Lung (tissue), 12 donors: Measurements from ENCODE around the gene CLASRP. TPM values are rescaled to one million over a fixed set of nuclear protein-coding genes. Genes with fewer than 3 reads are reported as not detected.

Experiments used
- ATAC-seq: fragments of 200-7000 bp; cut with Tn5 transposase; one replicate; pipeline ENCODE4 v1.9.1; 2020; ENCODE audit warnings: moderate number of reproducible peaks; ENCODE audit not compliant: insufficient read depth, low FRiP score
- DNase-seq, 3 donors: peaks; one replicate each; pipeline ENCODE4 v3.0.0-alpha.2; 2013 to 2017
- H3K27ac ChIP-seq, 2 donors: one replicate each; pipeline ENCODE4 v1.5.1; 2013; ENCODE audit warnings: mild to moderate bottlenecking in 2 of 2, moderate library complexity in 2 of 2, control low read depth in 1 of 2, inconsistent platforms in 1 of 2, low read depth in 1 of 2, low read length in 1 of 2
- H3K27me3 ChIP-seq, 3 donors: one replicate each; pipeline ENCODE4 v1.5.1; 2013; ENCODE audit warnings: low read length in 2 of 3; ENCODE audit not compliant: control insufficient read depth in 3 of 3, insufficient read depth in 3 of 3
- H3K36me3 ChIP-seq, 4 donors: one replicate each; pipeline ENCODE4 v1.5.1; 2013; ENCODE audit warnings: low read length in 4 of 4, mild to moderate bottlenecking in 1 of 4, moderate library complexity in 1 of 4; ENCODE audit not compliant: control insufficient read depth in 4 of 4, insufficient read depth in 4 of 4
- H3K4me1 ChIP-seq, 5 donors: one replicate each; pipeline ENCODE4 v1.5.1; 2013; ENCODE audit warnings: low read length in 5 of 5, mild to moderate bottlenecking in 2 of 5, moderate library complexity in 1 of 5; ENCODE audit not compliant: control insufficient read depth in 5 of 5, insufficient read depth in 5 of 5
- H3K4me3 ChIP-seq: one replicate; pipeline ENCODE4 v1.5.1; 2013; ENCODE audit warnings: mild to moderate bottlenecking, control low read depth, moderate library complexity
- H3K9ac ChIP-seq, 2 donors: one replicate each; pipeline ENCODE4 v1.5.1; 2013; ENCODE audit warnings: low read length in 2 of 2, control low read depth in 1 of 2; ENCODE audit not compliant: insufficient read depth in 1 of 2
- H3K9me3 ChIP-seq, 4 donors: one replicate each; pipeline ENCODE4 v1.5.1; 2013; ENCODE audit warnings: low read length in 3 of 4, mild to moderate bottlenecking in 1 of 4, moderate library complexity in 1 of 4; ENCODE audit not compliant: control insufficient read depth in 4 of 4, insufficient read depth in 3 of 4
- WGBS, 2 donors: extraction: QIAGEN DNeasy Blood & Tissue Kit; methylation state at CpG; one replicate each; pipeline ENCODE4 v1.1.7; 2013; 5-methylcytosine and 5-hydroxymethylcytosine counted together
- polyA plus RNA-seq, 2 donors: library from polyadenylated mRNA; stranded (reverse); fragments of 200-250 nt; gene quantifications; one replicate each; pipeline ENCODE4 v1.2.1, GENCODE V29; 2013
- total RNA-seq, 2 donors: library from RNA; depleted of rRNA in 1 of 2; stranded (reverse); fragments of >200 nt in 1 of 2; gene quantifications; one replicate each; pipeline ENCODE4 v1.2.1, GENCODE V29; 2014 to 2021
- TF ChIP-seq, protein P1 (sequence below): IDR thresholded peaks from 2 replicates; pipeline ENCODE4 v1.5.1; 2012; ENCODE audit warnings: mild to moderate bottlenecking; ENCODE audit errors: control extremely low read depth, extremely low read depth
- donor health status: control.
- donor health status: control.
- donor health status: Bipolar disorder and iron deficiency.
- donor health status: healthy.
- donor health status: DM: yes; HTN: yes; CAD: no.

The CLASRP gene
- total and polyA plus RNA-seq, 4 donors: 23.9 to 107 (median 57.6) TPM

- no peak overlapping the region for H3K9ac ChIP-seq
- H3K36me3 ChIP-seq: peaks cover 6 to 42% (median 17%) of the 10 kb centered on the region in 4 donors
- H3K4me3 ChIP-seq: no peak overlapping the region
- TF ChIP-seq, protein P1, sequence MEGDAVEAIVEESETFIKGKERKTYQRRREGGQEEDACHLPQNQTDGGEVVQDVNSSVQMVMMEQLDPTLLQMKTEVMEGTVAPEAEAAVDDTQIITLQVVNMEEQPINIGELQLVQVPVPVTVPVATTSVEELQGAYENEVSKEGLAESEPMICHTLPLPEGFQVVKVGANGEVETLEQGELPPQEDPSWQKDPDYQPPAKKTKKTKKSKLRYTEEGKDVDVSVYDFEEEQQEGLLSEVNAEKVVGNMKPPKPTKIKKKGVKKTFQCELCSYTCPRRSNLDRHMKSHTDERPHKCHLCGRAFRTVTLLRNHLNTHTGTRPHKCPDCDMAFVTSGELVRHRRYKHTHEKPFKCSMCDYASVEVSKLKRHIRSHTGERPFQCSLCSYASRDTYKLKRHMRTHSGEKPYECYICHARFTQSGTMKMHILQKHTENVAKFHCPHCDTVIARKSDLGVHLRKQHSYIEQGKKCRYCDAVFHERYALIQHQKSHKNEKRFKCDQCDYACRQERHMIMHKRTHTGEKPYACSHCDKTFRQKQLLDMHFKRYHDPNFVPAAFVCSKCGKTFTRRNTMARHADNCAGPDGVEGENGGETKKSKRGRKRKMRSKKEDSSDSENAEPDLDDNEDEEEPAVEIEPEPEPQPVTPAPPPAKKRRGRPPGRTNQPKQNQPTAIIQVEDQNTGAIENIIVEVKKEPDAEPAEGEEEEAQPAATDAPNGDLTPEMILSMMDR: no peak
- H3K27me3 ChIP-seq: no peaks in the 10 kb centered on the region
- H3K9me3 ChIP-seq: no peaks in the 10 kb centered on the region
- ATAC-seq (no peak), DNase-seq (peak in 1 of 3 donors; percentile 16)
- H3K4me1 ChIP-seq: peaks cover 0 to 14% (median 6%) of the 10 kb centered on the region in 5 donors
- H3K27ac ChIP-seq: peak overlapping the region in 1 of 2 donors; percentile 55
- WGBS, 2 donors: 70 to 92% methylated on average over 14 of the region's 14 CpGs
Measured at GRCh38 chr19:45045671-45046353, 7.0 kb downstream of the CLASRP start.

- peaks cover 0 to 14% (median 6%) of the 10 kb centered on the region in 5 donors for H3K4me1 ChIP-seq
- no peak for DNase-seq
Measured at GRCh38 chr19:45046355-45046754, 7.5 kb downstream of the CLASRP start.

DNA sequence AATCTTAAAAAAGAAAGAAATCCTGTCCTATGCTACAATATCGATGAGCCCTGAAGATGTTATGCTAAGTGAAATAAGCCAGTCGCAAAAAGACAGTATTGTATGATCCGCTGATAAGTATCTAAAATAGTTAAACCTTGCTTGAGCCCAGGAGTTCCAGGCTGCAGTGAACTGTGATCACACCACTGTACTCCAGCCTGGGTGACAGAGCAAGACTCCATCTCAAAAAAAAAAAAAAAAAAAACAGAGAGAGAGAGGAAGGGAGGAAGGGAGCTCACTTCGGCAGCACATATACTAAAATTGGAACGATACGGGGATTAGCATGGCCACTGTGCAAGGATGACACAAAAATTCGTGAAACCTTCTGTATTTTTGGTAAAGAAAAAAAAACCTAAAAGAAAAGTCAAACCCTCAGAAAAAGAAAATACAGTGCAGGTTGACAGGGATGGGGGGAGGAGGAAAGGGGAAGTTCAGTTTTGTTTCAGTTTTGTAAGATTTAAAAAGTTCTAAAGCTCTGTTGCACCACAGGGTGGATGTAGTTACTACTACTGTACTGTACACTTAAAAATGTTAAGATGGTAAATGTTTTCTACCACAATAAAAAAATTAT lies 8.4 kb downstream of the CLASRP start:
- Histone ChIP-seq H3K9me3 (no peaks in the 10 kb centered on the region), H3K27ac (no peak overlapping the region), H3K4me1 (peaks cover 0 to 13% (median 6%) of the 10 kb centered on the region in 5 donors), H3K36me3 (peaks cover 0 to 35% (median 15%) of the 10 kb centered on the region in 4 donors), H3K27me3 (no peaks in the 10 kb centered on the region), H3K9ac (no peak overlapping the region), H3K4me3 (no peak overlapping the region)
- 64 to 70% methylated on average over 7 of the region's 7 CpGs for WGBS, 2 donors
- ATAC-seq (no peak), DNase-seq (no peak)
- TF ChIP-seq, protein P1: no peak

More at GRCh38 chr19:45046355-45046754, 7.5 kb downstream of the CLASRP start:
- Histone ChIP-seq H3K4me3 (no peak overlapping the region), H3K36me3 (peaks cover 6 to 40% (median 15%) of the 10 kb centered on the region in 4 donors), H3K9ac (no peak overlapping the region), H3K27me3 (no peaks in the 10 kb centered on the region), H3K9me3 (no peaks in the 10 kb centered on the region), H3K27ac (no peak overlapping the region)
- ATAC-seq: no peak
- TF ChIP-seq, protein P1: no peak
- 84 to 87% methylated on average over 7 of the region's 7 CpGs for WGBS, 2 donors
